Tibial nerve (tissue), 4 donors: Measurements from ENCODE around the gene NRSN2.
A peak's percentile ranks its signal among the peaks of the same experiment; 100 is the strongest.

ENCODE experiments used
- CTCF ChIP-seq, 5 experiments: fragments of 200-600 bp in 3 of 5; fragments of 450-650 bp in 2 of 5; sonication (generic) in 3 of 5; IDR thresholded peaks; one replicate each; pipeline ENCODE4 v1.5.1; 2016 to 2019; ENCODE audit warnings: antibody characterized with exemption in 5 of 5, mild to moderate bottlenecking in 3 of 5, moderate library complexity in 2 of 5
- EP300 ChIP-seq, 2 donors: sonication (generic); formaldehyde crosslinking; IDR thresholded peaks; one replicate each; pipeline ENCODE4 v1.6.1; 2017; ENCODE audit warnings: antibody characterized with exemption in 2 of 2, mild to moderate bottlenecking in 1 of 2
- POLR2A ChIP-seq, 2 donors: fragments of 450-650 bp; IDR thresholded peaks; one replicate each; pipeline ENCODE4 v1.6.1; 2017; ENCODE audit warnings: antibody characterized with exemption in 2 of 2, mild to moderate bottlenecking in 2 of 2, moderate library complexity in 2 of 2

- no peak for TF ChIP-seq CTCF (IDR thresholded peaks at IDR 0.05)
- peak in 1 of 2 donors; percentile 42 for TF ChIP-seq POLR2A (IDR thresholded peaks at IDR 0.05)
- peak in 1 of 2 donors; percentile 51 for TF ChIP-seq EP300 (IDR thresholded peaks at IDR 0.05)
Measured at GRCh38 chr20:346640-347316, at the start of gene NRSN2.
